ENCODE measurements around the gene NCCRP1.

Gene NCCRP1

DNA sequence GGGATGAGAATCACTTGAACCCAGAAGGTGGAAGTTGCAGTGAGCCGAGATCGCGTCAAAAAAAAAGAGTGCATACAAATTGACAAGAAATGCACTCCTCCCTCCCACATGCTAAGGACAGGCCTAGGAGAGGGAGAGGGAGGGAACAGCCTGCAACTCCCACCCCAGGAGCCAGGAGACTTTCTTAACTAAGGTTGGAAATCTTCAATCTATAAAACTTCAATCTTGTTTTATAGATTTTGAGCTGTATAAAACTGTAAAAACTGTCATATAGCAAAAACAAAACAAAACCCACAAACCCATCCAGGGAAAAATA lies 8.6 kb downstream of the NCCRP1 start:
- no peak for DNase-seq (ENCODE audit: low read depth)
- TF ChIP-seq, protein P1, sequence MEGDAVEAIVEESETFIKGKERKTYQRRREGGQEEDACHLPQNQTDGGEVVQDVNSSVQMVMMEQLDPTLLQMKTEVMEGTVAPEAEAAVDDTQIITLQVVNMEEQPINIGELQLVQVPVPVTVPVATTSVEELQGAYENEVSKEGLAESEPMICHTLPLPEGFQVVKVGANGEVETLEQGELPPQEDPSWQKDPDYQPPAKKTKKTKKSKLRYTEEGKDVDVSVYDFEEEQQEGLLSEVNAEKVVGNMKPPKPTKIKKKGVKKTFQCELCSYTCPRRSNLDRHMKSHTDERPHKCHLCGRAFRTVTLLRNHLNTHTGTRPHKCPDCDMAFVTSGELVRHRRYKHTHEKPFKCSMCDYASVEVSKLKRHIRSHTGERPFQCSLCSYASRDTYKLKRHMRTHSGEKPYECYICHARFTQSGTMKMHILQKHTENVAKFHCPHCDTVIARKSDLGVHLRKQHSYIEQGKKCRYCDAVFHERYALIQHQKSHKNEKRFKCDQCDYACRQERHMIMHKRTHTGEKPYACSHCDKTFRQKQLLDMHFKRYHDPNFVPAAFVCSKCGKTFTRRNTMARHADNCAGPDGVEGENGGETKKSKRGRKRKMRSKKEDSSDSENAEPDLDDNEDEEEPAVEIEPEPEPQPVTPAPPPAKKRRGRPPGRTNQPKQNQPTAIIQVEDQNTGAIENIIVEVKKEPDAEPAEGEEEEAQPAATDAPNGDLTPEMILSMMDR (IDR thresholded peaks at IDR 0.05; ENCODE audit: control insufficient read depth, insufficient read depth, low read depth, low read length, missing control alignments): no peak
- H3K4me3 ChIP-seq (ENCODE audit: control insufficient read depth, low read depth, low read length): no peak overlapping the region

DNA sequence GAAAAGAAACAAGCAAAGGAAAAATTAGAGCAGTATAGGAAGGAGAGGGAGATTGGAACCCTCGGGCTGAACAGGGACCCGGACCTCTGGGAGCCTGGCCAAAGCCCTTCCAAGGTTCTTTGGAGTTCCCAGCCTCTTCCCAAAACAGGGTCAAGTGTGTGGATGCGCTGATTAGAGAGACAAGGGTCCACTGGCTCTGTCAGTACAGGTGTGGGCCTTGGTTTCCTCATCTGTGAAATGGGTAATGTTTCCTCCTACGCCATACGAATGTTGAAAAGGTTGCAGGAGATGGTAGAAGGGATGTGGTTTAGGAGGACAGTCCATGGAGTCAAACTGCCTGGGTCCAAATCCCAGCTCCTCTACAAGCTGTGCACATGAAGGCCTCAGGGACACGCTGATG lies 9.4 kb downstream of the NCCRP1 start:
- no peak for DNase-seq (ENCODE audit: low read depth)
- TF ChIP-seq, protein P1 (IDR thresholded peaks at IDR 0.05; ENCODE audit: control insufficient read depth, insufficient read depth, low read depth, low read length, missing control alignments): no peak
- H3K4me3 ChIP-seq (ENCODE audit: control insufficient read depth, low read depth, low read length): no peak overlapping the region

DNA sequence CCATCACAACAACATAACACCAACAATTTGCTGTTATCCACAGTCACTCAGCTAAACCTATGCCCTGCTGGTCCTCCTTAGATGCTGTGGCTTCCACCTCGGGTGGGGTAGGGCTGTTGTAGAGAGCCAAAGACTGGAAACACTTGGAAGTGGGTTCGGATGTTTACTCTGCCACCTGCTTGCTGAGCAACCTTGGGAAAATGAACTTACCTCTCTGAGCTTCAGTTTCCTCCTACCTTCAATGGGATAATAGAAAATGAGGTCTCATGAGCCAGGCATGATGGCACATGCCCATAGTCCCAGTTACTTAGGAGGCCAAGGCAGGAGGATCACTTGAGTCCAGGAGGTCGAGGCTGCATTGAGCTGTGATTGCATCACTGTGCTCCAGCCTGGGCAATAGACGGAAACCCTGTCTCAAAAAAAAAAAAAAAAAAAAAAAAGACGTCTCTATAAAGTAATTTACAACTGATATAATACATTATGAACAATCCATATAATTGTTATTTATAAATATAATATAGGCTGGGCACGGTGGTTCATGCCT lies 10.6 kb downstream of the NCCRP1 start:
- TF ChIP-seq, protein P1 (IDR thresholded peaks at IDR 0.05; ENCODE audit: control insufficient read depth, insufficient read depth, low read depth, low read length, missing control alignments): no peak
- DNase-seq (ENCODE audit: low read depth): no peak
- no peak overlapping the region for H3K4me3 ChIP-seq (ENCODE audit: control insufficient read depth, low read depth, low read length)

DNA sequence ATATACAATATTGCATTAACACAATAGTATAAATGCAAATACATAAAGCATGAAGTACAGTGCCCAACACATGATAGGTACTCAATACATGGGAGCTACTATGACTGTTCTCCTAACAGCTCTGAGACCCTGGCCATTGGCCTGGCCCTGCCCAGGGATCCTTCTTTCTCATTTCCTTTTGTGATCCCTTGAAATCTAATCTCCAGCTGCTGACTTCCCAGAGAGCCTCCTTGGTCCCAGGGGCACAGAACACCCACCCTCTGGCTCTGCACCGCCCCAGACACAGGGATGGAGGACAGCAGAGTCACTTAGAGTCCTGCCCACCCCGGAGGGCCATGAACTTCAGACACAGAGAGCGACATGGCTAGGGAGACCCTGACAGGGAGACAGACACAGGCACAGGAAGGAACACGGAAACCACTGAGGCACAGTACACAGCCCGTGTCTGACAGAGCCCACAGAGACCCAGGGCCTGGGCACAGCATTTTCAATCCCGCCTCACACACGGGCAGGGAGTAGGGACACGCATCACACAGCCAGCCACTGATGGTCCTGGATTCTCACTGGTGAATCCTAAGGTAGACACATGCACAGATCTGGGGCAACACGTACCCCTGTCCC lies 11.5 kb downstream of the NCCRP1 start:
- TF ChIP-seq, protein P1 (IDR thresholded peaks at IDR 0.05; ENCODE audit: control insufficient read depth, insufficient read depth, low read depth, low read length, missing control alignments): no peak

DNA sequence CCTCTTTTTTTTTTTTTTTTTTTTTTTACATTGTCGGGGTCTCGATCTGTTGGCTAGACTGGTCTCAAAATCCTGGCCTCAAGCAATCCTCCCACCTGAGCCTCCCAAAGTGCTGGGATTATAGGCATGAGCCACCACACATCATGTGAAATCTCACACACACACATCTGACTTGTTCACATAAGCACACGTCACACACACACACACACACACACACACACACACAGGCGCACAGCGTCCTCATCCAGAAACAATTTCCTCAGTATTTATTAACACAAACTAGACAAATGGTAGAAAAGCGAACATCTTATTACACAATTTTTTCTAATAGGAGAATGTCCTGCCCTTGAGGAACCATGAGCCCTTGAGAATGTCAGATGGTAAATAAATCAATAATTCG lies 12.4 kb downstream of the NCCRP1 start:
- no peak for DNase-seq (ENCODE audit: low read depth)
- no peak overlapping the region for H3K4me3 ChIP-seq (ENCODE audit: control insufficient read depth, low read depth, low read length)
- TF ChIP-seq, protein P1 (IDR thresholded peaks at IDR 0.05; ENCODE audit: control insufficient read depth, insufficient read depth, low read depth, low read length, missing control alignments): no peak

More for the DNA sequence above, 11.5 kb downstream of the NCCRP1 start:
- H3K4me3 ChIP-seq (ENCODE audit: control insufficient read depth, low read depth, low read length): no peak overlapping the region
- DNase-seq (ENCODE audit: low read depth): no peak

DNA sequence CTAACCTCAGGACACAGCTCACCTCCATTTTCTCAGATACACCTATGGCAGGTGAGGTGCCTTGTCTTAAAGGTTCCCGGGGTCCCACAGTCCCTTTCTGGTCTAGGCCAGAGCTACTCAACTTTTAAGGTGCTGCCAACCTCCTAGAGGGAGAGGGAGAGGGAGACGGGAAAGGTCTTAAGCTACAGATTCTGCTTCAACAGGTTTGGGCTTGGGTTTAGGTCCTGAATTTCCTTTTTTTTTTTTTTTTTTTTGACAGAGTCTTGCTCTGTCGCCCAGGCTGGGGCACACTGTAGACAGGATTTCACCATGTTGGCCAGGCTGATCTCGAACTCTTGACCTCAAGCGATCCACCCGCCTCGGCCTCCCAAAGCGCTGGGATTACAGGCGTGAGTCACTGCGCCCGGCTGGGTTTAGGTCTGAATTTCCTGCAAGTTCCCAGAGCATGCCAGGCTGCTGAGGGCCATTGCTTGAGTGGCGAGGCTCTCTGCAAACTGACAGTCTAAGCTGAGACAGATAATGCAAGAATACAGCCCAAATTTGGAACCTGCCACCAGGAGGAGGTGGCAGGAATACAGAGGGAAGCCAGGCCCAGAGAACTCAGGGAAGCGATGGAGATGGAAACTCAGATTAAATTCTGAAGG lies 15.1 kb downstream of the NCCRP1 start:
- TF ChIP-seq, protein P1 (IDR thresholded peaks at IDR 0.05; ENCODE audit: control insufficient read depth, insufficient read depth, low read depth, low read length, missing control alignments): no peak
- no peak for DNase-seq (ENCODE audit: low read depth)
- no peak overlapping the region for H3K4me3 ChIP-seq (ENCODE audit: control insufficient read depth, low read depth, low read length)

Data from AG09309 (cell line).